GM19239 (cell line): Measurements from ENCODE around the gene NOTCH4.
A peak's percentile ranks its signal among the peaks of the same experiment; 100 is the strongest.
"Not testable (repeated sequence)": the region's sequence is repeated elsewhere in the genome, so short reads cannot be mapped to it uniquely, and the experiment has no call there.

Experiments used
- DNase-seq: peaks from one replicate; pipeline ENCODE4 v3.0.0; 2011; ENCODE audit warnings: low spot score; ENCODE audit not compliant: insufficient read length
- FAIRE-seq: peaks from 2 replicates; lab custom pipeline; 2011; peaks lifted over from hg19 to GRCh38; lab: Jason Lieb, UNC

NOTCH4 gene

DNA sequence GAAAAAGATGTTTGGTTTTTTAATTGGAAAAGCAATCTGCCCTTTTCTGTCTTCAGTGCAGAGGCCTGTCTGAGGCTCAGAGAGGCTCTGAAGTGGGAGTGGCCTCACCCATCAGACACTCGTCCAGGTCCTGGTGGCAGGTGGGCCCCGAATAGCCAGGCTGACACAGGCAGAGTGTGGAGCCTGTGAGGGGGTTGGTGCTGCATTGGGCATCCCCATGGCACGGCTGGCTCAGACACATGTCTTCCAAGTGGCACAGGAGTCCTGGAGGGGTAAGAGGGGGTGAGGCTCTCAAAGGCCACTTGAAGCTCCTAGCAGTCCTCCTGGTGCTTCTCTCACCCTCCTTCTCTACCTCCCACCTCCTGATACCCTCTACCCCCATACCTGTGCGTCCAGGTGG, 3.8 kb downstream of the NOTCH4 start:
- FAIRE-seq (no peak), DNase-seq (no peak)

DNA sequence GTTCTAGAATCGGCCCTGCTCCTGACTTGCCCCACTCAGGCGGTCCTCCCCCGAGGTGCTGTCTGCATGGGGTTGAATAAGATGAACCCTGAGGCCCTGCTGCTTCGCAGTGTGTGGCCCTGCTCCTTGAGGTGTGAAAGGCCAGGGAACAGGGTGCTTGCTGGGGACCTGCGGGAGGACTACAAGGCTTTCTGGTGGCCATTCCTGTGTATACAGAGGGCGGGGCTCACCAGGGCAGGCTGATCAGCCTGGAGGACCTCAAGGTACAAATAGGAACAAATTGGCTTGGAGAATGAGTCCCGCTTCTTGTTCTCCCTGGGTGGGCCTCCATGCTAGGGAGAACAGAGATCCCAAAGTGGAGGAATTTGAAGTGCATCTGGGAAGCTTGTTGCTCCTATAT, 5.7 kb downstream of the NOTCH4 start:
- FAIRE-seq (no peak), DNase-seq (no peak)

DNA sequence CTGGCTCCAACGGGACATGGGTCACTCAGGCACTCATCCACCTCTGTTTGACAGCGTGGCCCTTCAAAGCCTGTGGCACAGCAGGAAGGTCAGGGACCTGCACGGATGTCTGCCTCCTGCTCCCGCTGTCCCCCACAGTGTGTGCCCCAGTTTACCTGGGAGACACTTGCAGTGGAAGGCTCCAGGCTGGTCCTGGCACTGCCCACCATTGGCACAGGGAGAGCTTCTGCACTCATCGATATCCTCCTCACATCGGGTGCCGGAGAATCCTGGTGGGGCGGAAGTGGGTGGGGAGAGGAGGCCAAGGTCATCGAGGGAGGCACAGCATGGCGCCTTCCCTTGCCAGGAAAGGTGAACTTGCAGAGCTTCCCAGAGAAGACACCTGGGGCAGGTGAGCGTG, 6.9 kb downstream of the NOTCH4 start:
- FAIRE-seq: no peak
- no peak for DNase-seq

DNA sequence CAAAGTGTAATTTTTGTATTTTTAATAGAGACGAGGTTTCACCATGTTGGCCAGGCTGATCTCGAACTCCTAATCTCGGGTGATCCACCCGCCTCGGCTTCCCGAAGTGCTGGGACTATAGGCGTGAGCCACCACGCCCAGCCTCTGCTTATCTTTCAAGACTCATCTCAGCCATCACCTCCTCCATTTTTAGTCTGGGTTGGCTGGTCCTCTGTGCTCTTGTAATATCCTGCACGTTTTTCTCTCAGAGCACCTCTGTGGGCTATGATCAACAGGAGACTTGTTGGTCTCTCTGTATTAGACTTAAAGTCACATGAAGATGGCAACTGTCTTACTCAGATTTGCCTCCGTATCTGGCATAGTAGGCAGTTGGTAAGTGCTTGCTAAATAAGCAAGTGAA, 7.6 kb downstream of the NOTCH4 start:
- no peak for FAIRE-seq

DNA sequence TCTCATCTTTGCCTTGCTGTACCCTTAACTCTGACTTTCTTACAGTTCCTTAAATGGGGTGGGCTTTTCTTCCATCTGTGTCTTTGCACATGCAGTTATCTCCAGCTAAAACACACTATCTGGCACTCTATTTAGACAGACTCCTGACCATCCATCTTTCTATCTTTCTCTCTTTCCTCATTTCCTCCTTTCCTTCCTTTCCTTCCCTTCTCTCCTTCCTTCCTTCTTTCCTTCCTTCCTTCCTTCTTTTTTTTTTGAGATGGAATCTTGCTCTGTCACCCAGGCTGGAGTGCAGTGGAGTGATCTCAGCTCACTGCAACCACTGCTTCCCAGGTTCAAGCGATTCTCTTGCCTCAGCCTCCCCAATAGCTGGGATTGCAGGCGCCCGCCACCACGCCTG, 8.2 kb downstream of the NOTCH4 start:
- no peak for FAIRE-seq
- DNase-seq: no peak

More for the DNA sequence above, 7.6 kb downstream of the NOTCH4 start:
- DNase-seq: no peak

DNA sequence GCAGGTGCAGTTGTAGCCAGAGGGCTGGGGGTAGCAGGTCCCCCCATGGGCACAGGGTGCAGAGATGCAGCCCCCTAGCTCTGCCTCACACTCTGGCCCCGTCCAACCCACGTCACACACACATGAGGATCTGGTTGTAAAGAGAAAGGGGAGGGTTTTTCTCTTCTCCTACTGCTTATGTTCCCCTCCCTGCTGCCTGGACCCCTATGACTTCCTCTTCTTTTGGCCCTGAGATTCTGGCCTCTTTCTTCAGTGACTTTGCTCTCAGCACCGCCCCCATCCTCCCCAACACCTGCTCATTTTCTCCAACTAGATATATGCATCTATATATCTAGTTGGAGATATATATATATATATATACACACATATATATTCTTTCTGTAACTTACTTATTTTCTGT, 9.7 kb downstream of the NOTCH4 start:
- FAIRE-seq (no peak), DNase-seq (no peak)

DNA sequence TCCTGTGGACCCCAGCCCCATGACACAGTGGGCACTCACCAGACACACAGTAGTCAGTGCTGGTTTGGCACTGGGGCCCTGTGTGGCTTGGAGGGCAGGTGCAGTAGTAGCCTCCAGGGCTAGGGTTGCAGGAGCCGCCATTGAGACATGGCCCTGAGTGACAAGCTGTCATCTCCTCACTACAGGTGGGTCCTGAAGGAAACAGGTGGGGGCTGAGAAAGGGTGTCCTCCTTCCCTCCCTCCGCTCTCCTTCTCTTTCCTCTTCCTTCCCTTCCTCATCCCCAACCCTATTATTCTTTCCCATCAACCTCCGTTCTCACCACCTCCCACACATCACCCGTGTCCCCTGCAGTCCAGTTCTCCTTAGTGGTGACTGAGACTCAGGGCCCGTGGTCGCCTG, 10.2 kb downstream of the NOTCH4 start:
- DNase-seq (no peak), FAIRE-seq (no peak)

DNA sequence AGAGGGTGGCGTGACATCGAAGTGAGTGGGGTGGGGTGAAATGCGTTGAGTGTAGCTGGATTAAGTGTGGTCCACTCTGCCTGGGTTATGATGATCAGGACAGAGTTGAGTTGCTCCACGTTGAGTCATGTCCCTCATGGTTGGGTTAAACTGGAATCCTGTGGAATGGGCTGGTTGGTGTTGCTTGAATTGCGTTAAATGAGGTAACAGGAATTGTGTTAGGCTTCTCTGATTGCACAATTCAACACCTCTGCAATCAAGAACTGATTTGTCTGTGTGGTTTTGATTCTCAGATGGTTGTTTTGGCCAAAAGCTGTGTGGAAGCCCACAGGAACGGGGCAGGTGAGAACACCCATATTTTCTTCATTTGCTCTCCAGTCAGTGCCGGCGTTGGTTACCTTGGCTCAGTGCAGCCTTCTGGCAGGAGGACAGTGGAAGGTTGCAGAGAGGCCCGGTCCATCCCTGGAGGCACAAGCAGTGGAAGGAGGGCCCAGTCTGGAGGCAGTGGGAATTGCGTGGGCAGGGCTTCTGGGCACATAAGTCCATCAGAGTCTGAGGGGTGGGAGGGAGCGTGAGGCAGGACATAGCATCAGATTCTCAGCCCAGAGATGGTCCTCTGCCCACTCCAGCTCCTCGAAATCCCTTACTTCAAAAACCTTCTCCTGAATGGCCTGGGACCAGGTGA, 11.6 kb downstream of the NOTCH4 start:
- DNase-seq (no peak), FAIRE-seq (no peak)

DNA sequence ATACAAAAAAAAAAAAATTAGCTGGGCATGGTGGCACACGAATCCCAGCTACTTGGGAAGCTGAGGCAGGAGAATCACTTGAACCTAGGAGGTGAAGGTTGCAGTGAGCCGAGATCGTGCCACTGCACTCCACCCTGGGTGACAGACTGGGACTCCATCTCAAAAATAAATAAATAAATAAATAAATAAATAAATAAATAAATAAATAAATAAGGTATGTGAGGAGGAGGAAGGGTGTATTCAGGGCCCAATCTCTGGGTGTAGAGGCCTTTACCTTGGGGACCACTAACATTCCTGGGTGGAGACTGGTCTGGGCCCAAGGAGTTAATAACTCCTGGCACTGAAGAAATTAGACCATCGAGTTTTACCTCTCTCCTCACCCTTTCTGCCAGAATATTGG, 12.4 kb downstream of the NOTCH4 start:
- not testable (repeated sequence) for FAIRE-seq, DNase-seq

DNA sequence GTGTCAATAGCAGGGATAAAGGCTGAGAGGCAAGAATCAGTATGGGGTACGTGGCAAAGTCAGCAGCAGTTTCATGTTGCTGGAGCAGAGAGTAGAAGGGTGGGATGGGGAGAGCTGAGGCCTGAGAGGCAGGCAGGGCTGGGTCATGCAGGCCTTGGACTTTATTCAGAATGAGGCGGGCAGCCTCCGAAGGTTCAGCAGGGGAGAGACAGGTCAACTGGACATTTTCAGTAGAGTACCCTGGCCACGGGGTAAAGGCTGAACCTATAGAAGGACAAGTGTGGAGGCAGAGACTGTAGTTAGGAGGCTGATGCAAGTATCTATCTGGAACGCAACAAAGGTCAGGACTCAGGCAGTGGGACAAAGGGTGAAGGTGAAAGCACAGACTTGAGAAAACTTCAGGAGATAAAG, 13.7 kb downstream of the NOTCH4 start:
- DNase-seq: no peak
- no peak for FAIRE-seq

DNA sequence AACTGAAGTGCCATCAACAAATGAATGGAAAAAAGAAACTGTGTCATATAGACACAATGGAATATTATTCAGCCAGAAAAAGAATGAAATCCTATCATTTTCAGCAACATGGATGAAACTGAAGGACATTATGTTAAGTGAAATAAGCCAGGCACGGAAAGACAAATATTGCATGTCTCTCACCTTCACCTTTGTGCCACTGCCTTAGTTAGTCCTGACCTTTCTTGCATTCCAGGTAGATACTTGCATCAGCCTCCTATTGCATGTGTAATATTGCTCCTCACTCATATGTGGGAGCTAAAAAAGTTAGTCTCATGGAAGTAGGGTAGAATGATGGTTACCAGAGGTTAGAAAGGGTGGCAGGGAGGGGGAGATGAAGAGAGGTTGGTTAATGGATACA, 14.9 kb downstream of the NOTCH4 start:
- no peak for FAIRE-seq
- no peak for DNase-seq

DNA sequence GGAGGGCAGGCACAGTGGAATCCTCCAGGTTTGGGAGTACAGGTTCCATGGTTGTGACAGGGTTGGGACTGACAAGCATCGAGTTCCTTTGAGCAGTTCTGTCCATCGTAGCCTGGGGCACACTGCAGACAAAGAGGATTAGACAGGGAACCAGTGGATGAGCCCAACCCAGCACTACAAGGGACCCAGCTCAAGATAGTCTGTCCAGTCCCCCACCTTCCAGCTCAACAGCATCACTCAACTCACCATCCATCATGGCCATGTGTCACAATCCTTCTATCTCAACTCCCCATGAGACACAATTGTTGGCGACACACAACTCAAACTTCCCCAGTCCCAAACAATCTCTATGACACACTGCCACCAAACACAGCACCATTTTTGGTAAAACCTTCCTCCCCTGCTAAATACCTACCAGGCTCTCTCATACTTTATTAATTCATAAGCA, 19.6 kb downstream of the NOTCH4 start:
- FAIRE-seq (no peak), DNase-seq (no peak)

DNA sequence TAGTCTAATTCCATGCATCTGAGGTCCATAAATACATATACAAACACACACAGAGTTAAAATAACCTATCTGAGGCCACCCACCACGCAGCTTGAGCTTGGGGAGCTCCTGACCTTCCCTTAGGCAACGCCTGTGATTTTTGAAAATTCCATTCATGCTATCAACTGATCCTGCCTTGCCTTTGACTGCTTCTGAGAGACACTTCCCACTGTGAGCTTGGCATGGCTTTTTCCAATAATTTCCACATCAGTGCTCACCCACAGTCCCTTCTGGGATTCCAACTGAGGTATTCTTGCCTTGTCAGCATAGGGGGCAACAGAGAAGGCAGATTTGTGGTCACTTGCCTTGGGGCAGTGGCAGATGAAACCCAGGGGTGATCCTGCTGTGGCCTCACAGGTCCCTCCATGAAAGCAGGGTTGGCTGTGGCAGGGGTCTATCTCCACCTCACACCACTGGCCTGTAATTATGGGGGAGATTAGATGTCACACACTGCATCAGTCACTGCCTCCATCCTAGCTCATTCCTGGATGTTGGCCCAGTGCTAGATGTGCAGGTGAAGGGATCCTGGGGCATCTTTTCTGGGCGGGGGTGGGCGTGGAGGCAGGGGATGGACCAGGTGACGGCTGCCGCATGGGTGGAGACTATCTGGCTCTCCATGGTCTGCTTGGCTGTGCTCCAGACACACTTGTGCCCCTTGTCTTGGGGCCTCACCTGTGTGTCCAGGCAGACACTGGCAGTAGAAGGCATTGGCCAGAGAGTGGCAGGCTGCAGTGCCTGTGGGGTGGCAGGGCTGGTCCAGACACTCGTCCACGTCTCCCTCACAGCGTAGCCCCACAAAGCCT, 20.2 kb downstream of the NOTCH4 start:
- FAIRE-seq: no peak

DNA sequence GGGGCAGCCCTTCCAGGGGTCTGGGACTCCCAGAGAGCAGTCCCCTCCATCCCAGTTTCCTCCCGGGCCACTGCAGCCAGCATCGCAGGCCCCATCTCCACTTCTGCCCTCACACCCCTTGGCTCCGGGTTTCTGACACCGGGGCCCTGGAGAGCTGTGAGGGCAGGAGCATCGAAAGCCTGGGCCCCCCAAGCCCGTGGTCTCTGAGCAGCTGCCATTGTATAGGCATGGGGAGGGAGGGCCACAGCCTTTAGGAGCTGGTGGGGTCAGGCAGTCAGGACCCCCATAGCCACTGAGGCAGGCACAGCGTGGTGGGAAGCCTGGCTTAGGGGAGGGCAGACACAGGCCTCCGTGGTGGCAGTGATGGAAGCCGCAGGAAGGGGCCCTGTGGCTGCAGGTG, 21.7 kb downstream of the NOTCH4 start:
- FAIRE-seq (no peak), DNase-seq (no peak)

More for the DNA sequence above, 20.2 kb downstream of the NOTCH4 start:
- DNase-seq: no peak

DNA sequence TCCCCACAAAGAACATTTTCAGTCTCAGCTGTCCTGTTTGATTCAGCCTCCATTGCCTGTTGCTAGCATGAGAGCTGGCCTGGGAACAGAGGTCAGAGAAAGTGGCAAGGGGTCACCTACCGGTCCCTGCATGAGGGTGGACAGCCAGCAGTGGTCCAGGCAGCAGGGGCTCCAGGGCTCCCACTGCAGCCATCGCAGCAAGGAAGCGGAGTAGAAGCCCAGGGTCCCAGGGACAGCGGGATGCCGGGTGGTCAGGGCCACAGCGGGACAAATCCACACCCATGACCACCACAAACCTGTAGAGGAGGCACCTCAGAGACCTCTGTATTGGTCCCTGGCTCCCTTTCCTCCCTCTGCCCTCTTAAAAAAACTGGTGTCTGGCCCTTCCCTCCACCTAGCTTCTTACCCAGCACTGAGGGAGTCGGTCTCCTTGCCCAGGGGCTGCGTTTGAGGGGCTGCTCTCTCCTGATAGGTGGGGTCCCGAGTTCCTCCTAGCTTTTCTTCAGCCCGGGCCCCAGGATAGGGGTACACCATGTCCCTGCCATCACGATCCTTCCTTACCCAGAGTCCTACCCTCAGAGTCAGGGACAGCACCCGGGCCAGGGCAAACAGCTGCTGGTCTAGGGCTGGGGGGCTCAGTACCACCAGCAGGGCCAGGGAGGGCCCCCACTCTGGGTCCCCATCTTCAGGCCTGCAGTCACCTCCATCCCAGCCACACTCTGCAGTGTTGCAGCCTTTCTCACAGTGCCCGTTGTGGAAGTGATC, 23.0 kb downstream of the NOTCH4 start:
- DNase-seq: no peak
- FAIRE-seq: no peak

DNA sequence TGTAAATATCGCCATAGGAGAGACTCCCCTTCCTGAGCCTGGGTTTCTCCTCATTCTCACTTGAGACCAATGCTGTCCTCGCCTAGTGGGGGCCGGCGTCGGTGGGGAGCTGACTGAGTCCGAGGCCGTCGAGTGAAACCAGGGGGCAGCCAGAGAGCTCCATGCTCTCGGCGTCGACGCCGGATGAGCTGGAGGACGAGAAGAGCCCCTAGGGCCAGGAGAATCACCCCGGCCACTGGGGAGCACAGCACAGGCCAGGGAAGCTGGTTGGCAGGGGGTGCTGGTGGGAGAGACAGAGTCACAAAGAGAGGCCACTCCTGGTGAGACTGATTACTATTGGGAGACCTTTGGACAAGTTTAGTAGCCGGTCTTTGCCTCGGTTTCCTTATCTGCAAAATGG, 25.0 kb downstream of the NOTCH4 start:
- no peak for FAIRE-seq
- no peak for DNase-seq

DNA sequence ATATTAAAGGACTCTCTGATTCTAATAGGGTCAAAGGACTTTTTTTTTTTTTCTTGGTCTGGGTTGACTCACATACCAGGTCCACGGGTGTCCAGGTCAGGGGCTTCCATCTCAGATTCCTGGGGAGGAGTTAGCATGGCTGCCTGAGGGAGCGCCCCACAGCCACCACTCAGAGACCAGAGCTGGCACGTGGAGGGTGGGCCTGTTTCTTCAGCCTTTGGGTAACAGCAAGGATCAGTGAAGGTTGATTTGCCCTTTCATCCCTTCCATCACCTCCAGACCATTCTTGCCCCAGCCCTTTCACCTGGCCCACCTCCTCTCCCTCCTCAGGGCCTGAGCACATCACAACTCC, 25.5 kb downstream of the NOTCH4 start:
- no peak for DNase-seq
- no peak for FAIRE-seq

DNA sequence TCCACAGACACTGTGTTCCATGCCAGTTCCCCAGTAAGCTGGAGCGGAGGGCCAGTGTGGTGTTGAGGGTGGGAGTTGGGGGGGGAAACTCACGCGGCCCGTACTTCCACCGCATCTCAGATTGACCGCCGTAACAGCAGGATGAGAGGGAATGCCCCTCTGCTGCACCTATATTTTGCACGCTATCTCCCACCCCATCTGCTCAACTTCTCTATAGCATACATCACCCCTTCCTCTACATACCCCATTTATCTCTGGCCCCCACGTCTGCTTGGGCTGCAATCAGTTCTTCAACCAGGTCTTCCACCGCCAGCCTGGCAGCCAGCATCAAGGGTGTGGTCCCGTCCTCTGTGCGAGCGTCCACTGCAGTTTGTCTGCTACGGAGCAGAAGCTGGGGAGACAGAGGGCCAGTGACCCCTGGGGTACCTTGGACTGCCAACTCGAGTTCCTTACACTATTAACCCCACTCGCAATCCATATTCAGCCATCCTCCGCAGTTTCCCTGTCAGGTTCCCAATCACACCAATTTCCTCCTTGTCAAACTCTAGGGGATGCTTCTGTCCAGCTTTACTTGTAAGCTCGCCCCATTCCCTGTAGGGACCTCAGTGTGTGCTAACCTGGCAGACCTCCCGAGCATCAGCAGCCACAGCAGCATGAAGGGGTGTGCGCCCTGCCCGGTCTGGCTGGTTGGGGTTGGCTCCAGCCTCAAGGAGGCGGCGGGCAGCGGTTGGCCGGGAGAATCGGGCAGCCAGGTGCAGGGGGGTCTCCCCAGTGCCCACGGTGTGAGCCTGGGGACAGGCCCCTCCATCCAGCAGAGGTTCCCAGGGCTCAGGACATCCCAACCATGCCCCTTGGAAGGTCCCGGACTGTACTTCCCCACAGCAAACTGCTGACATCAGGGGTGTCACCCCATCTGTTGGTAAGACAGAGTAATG, 26.9 kb downstream of the NOTCH4 start:
- FAIRE-seq: no peak
- no peak for DNase-seq

DNA sequence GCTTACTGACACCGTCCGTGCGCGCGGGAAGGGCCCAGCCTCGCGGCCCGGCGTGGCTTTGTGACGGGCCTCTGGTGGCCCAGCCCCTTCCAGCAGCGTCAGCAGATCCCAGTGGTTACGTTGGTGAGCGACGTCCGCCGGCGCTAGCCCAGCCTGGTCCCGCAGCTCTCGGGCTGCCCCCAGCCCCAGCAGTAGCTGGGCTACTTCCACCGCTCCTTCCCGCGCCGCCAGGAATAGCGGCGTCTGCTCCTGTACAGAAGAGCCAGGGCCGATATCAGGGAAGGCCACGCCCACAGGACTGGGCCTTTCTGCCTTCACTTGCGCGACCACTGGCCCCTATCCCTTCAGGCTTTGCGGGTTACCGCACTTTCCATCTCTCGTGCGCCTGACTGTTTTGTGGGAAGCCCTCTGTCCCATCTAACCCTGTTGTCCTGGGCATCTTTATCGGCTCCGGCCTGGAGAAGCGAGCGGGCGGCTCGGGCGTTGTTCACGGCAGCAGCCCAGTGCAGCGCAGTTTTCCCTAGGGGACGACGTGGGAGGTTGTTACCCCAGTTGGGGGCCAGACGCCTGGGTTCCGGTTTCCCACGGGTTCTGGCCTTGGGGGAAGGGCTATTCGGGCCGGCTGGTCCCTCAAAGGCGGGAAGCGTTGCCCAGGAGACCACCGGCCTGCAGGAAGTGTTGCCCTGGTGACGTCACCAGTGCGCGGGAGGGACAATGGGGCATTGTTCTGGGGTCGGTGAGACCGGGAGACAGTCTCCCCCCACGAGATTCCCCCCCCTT, 27.8 kb downstream of the NOTCH4 start:
- FAIRE-seq (peak; percentile 83), DNase-seq (peak; percentile 56)

DNA sequence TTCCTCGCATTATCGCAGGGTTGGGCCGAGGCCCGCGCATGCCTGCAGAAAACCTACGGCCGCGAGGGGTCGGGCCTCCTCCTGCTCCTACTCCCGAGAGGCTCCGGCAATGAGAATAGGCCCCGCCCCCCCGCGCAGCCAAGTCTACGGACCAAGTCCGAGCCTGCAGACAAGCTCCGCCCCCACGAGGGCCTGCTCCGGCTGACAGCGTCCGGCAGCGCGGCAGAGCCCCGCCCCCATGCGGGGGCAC, 28.3 kb downstream of the NOTCH4 start:
- peak; percentile 81 for DNase-seq
- peak; percentile 93 for FAIRE-seq
